GM12873 (cell line): Measurements from ENCODE around the gene LGR6.

Experiments used
- CTCF ChIP-seq: IDR thresholded peaks from 2 replicates; pipeline ENCODE4 v1.5.1; 2012; ENCODE audit warnings: low read depth, mild to moderate bottlenecking, moderate library complexity, low read length, control low read depth; ENCODE audit not compliant: insufficient read depth; ENCODE audit errors: missing control alignments

LGR6 gene

GRCh38 chr1:202361701-202362100 is 168.1 kb downstream of the LGR6 start:
- TF ChIP-seq CTCF: no peak

GRCh38 chr1:202362212-202362611 is 168.6 kb downstream of the LGR6 start:
- TF ChIP-seq CTCF: no peak

GRCh38 chr1:202365092-202365815 is 171.7 kb downstream of the LGR6 start:
- no peak for TF ChIP-seq CTCF

- no peak for TF ChIP-seq CTCF
Measured at GRCh38 chr1:202367271-202367670, 173.7 kb downstream of the LGR6 start.
